NCI-H69 (cell line): ENCODE measurements around the gene SGK1.
"Not testable (repeated sequence)": the region's sequence is repeated elsewhere in the genome, so short reads cannot be mapped to it uniquely, and the experiment has no call there.

Experiments used
- DNase-seq: peaks from one replicate; lab custom pipeline; 2025; lab: John Stamatoyannopoulos, UW

SGK1 gene

DNA sequence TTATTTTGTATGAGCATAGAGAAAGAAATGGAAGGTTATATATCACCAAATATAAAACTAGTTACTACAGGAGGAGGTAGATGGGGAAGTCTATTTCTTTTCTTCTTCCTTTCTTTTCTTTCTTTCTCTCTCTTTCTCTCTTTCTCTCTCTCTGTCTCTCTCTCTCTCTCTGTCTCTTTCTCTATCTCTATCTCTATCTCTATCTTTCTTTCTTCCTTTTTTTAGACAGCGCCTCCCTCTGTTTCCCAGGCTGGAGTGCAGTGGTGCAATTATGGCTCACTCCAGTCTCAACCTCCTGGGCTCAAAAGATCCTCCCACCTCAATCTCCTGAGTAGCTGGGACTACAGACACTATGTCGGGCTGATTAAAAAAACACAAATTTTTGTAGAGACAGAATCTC, 10.2 kb upstream of the SGK1 start:
- DNase-seq, result no peak

DNA sequence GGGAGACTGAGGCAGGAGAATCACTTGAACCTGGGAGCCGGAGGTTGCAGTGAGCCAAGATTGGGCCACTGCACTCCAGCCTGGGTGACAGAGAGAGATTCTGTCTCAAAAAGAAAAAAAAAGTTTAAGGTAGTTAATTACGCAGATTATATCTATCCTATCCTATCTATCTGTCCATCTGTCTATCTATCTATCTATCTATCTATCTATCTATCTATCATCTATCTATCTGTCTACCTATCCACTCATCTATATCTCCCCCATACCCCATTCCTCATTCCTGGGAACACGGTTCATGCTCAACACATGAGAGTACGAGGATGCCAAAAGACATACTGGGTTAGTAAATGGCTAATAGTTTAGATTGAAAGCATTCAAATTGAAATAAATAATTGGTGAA, 8.3 kb upstream of the SGK1 start:
- DNase-seq, result not testable (repeated sequence)

DNA sequence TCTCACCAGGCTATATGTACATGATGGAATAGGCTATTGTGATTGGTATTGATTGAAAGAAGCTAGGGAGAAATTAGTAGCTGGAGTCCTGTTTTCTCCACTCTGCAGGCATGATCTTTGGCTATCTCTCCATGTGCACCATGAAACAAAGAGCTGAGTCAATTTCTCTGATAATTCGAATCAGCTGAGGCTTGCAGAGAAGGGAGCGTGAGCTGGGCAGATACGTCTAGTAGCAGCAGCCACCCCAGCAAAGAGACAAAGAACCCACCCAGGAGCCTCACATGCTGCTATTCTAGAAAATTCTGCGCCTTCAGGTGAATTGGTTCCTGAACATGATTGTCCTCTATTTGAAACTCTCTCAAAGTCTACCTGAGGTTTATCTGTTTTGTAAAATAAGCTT, 6.9 kb upstream of the SGK1 start:
- no peak for DNase-seq

DNA sequence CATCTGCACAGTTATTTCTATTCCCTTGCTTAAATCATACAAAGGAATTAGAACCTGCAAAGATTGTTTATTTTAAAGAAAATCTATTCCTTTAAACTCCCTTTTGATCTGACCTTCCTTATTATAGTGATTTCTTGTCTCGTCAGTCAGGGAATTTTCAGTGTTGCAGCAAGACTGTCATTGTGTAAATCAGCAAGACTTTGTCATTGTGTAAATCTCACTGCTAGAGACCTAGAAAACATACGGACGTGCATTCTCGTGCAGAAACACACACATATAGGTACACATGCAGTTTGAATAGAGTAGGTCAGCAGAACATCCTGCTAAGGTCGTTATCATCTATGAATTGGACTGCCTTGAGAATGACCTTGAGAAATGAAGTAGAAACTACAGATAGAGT, 6.2 kb upstream of the SGK1 start:
- DNase-seq, result no peak

DNA sequence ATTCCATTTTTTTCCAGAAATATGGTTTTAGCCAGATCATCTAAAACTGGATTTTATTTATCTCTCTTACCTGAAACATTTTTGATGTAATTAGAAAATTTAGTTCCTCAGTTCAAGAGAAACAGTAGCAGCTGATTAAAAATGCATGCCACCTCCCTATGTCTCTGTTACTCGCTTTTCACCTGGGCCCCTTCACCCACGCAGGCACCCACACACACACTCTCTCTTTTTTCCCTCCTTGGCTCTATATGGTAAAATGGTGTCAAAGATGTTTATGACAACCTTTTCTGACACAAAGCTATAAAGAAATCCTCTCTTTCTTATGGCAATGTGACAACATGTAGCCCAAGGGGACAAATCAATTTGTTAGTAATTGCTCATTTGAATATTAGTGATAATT, 5.8 kb upstream of the SGK1 start:
- no peak for DNase-seq

DNA sequence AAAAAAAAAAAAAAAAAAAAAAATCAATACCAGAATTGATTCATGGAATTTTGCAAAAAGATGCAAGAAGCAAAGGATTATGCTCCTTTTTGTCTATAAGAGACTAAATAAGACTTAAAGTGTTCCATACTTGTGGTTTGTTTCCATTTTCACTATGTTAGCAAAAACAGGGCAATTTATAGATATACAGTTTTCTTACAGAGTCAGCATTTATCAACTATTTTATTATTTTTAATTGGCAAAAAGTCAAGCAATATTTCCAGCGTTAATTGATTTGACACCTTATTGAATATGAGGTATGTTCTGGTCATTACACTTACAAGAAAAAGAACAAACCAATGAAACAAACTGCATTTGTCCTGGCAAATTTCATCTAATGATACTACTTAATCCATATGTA, 5.4 kb upstream of the SGK1 start:
- DNase-seq, result no peak

DNA sequence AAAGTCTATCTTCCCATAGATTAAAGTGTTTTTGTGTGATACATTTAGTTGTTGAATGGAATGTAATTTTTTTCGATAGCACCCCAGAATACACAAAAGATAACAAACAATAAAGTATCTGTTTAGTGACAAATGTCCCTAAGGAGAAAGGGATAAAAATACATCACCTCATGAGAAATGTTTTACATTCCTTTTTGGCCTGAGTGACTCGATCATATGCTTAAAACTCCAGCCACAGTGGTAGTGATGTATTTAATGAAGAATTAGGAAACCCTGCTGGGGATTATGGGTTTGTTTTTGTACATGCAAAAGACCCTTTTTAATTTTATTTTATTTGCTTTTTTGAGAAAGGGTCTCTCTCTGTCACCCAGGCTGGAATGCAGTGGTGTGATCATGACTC, 4.3 kb upstream of the SGK1 start:
- DNase-seq, result no peak

DNA sequence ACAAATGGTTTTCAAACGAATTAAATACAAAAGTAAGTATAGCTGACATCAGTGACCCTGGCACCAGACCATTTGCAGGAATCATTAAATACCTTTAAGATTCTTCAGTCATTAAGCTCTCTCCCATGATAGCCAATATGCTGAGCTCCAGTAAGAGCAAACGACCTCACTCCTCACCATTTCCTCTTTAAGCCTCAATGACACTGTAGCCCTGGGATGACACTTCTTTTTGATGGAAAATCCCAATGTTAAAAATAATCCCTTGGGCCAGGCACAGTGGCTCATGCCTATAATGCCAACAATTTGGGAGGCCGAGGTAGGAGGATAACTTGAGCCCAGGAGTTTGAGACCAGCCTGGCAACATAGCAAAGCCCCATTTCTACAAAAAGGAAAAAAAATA, 3.3 kb upstream of the SGK1 start:
- no peak for DNase-seq

DNA sequence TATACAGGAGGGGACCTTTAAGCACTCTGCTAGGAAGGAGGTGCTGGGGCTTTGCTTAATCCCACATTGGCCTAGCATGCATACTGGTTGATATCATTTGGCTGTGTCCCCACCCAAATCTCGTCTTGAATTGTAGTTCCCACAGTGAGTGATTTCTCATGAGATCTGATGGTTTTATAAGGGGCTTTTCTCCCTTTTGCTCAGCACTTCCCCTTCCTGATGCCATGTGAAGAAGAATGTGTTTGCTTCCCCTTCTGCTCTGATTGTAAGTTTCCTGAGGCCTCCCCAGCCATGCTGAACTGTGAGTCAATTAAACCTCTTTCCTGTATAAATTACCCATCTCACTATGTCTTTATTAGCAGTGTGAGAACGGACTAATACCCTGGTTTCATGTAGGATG, 1.8 kb upstream of the SGK1 start:
- not testable (repeated sequence) for DNase-seq

DNA sequence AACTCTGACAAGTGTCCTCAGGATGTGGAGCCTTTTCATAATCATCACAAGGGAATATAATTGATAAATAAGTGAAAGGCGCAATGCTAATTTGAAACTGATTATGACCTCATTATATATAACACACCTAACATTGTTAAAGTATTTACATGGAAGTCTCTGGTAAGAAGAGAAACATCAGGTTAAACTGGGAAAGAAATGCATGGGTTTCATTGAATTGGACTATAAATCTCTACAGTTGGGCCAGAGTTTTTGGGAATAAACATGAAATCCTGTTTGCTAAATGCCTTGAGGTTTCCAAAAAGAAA, 1.0 kb upstream of the SGK1 start:
- DNase-seq, result no peak

DNA sequence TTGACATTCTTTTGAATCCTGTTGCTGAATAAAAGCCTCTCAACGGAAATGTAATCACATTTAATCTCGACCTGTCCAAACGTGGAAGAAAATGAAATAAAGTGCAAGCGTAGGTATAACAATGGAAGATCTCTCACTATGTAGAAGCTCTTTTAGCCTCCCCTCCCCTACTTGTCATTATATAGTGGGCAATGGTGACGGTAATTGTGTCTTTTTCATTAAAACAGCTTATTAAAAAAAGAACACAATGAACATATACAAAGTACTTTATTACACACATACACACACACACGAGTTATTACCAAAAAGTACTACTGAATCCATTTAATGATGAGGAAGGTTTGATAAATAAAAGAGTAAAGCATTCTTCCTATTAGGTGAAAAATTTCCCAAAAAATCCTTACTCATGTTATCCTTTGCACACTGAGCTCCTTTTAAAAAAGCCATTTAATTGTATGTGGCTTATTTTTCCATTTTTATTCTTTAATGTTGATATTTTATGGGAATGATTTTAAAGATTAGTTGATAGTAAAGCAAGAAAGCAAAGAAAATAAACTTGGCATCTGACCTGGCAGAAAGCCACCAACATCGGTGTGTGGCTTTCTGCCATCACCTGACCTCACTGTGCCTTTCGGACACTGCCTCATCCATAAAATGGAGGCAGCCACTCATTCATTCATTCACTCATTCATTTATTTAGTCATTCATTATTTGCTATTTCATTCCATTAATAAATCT, 493 bp upstream of the SGK1 start:
- DNase-seq, result no peak

DNA sequence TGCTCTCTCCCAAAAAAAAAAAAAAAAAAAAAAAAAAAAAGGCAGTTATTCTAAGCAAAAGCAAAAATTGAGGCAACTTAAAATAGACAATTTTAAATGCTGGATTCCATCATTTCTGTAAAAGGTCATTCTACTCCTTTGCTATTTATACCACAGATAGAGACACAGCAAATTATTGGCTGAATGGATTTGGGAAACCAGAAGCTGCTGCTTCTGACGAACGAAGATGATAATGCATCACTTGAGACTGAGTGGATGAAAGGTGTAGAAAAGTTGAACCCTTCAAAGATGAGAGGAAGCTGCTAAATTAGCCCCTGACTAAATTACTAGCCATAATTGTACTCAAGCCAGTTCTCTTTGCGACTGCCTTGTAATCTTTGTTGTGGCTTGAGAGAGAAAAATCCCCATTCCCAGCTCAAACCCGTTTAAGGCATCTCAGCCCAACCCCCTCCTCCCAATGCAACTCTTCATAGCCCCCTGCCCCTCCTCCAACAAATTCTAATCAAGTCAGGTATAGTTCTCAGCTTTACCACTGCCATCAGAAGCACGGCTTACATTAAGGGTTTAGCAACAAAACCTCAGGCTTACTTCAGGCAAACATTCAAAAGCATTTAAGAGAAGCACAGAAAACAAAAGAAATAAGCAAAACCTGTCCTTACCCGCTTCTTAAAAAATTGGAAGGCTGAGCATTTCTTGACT, 1.0 kb downstream of the SGK1 start:
- no peak for DNase-seq

DNA sequence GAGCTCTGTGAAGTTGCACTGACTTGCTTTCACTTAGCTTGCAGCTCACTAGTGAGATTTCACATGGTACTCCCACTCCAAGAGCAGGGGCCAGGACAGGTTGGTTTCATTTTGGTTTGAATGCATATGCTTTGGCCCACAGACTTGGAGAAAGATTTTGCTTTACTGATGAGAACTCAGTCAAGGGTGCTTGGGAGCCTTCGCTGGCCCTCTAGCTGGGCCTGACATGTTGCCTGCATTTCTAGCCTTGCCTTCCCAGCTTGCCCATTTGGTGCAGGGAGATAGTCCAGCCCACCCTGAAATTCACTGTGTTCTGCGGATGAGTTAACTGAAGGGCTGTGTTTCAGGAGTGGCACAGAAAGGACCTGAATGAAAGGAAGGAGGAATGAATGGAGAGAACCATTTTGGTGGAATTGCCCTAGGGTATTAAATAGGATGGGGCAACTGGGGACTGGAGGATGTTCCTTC, 1.9 kb downstream of the SGK1 start:
- DNase-seq, result no peak

DNA sequence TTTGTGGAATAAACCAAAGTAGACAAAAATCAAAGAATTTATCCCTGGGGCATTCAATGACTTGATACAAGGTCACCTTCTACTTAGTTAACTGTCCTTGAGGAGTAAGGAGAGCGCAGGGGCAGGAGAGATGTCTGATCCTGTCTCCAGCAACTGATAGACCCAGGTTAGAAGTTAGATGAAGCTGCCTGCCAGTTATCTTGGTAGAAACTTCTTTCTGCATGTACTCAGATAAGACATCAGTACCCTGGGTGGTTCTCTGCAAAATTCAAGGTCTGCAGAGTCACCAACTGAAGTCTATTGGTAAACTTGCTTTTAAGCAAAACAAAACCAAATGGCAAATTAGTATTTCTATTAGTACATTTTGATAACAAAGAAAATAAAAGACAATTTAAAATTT, 2.7 kb downstream of the SGK1 start:
- DNase-seq, result no peak

DNA sequence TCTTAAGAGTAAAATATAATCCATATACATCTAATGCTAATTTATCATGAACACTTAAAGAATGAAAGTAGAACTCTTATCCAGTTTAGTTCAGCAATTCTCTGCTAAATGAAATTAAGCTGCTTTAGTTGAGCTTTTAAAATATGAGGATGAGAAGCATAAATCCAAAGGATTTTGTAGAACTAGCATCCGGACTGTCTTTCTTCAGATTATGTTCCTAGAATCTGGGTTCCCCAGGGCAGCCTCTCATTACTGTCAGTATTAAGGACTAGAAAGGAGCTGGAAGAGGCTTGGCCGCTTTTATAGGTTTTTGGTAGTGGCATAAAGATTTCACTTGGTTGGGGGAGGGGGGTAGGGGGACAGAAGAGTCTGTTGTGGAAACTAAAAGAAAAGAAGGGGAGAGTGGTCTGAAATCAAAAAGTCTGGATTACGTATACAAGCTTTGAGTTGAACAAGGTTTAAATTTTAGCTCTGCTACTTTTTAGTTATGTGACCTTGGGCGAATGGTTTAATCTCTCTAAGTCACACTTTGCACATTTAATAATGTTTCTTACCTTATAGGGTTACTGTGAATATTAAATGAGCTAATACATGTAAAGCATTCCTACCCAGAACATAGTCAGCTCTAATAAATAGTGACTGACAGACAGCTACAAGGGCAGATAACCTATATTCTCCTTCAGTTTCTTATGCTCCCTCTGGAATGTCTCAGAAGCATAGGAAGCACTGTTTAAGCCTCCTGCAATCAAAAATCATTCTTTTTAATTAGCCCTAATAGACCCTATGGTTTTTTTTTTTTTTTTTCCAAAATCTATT, 3.7 kb downstream of the SGK1 start:
- DNase-seq, result no peak

DNA sequence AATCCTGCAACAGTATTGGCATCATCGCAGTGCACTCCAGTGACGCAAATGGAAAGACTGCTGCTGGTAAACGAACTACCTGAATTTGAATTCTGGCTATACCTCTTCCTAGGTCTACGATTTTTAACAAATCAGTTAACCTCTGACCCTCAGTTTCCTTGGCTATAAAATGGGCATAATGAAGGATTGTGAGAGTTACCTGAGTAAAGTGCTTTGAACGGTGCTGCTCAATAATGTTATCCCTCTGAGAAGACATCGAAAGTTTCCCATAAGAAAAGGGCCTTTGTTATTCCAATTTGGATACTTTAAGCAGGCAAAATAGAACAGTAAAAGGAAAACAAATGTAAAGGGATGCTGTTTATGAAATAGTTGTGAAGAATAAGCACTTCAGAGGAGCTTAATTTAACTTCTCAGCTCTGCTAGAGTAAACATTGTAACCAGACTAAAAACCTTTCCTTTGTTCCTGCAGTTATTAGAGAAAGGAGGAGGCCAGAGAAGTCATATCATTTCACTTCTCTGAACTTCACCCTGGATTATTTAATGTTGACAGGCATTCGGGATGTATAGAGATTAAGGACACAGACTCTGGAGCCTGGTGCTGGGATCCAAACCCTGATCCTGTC, 5.8 kb downstream of the SGK1 start:
- DNase-seq, result no peak

DNA sequence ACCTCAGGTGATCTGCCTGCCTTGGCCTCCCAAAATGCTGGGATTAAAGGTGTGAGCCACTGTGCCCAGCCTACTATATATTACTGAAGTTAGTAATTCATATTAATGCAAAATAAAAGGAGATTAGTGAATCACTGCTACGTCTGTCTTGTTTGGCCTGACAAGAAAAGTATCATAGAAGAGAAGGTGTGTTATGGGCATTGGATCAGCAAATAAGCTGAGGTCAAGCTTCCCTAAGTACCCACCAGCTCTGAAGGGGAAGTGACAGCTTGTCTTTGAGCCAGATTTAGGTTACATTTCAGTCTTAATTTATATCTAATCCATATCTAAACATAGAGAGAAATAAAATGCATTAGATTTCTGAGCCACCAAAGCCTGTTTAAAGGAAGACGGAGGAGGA, 7.1 kb downstream of the SGK1 start:
- DNase-seq, result no peak

DNA sequence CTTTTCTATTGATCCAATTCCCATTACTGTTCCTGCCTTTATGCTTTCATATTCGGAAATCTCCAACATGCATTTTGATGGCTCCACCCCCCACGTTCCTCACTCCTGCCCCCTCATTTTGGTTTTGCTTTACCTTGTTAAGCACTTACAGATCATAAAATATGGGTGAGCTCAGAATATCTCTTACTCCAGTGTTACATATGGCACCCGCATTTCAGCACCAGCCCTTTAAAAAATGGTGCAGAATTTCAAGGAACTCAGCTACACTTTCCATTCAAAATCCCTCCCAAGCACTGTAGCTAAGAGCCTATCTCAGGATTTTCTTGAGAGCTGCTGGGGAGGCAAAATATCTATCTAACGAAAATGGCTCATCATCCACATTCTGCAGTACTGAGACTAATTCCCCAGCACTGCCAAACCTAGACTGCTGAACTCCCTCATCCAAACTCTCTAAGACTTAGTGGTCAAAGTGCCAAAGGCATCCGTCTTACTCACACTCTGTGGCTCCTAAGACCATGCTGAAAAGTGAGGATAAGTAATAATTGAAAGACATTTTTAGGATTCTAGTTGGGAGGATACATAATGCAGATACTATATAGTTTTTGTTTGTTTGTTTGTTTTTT, 7.8 kb downstream of the SGK1 start:
- no peak for DNase-seq

DNA sequence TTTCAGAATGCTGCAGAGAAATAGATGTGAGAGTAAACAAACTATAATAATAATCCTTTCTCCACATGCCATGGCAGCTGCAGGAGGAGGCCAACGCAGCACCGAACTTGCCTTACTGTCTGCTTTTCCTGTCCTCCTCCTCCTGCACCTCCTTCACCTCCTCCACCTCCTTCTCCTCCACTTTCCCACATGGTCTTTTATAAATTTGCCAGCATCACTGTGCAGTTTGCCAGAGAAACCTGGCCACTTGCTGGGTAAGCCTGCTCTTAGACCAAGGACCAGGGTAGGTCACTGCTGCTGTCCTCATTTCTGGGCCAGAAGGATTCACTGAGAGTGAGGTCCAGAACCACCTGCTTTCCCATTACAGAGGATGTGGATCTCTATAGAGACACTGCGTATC, 8.7 kb downstream of the SGK1 start:
- no peak for DNase-seq

DNA sequence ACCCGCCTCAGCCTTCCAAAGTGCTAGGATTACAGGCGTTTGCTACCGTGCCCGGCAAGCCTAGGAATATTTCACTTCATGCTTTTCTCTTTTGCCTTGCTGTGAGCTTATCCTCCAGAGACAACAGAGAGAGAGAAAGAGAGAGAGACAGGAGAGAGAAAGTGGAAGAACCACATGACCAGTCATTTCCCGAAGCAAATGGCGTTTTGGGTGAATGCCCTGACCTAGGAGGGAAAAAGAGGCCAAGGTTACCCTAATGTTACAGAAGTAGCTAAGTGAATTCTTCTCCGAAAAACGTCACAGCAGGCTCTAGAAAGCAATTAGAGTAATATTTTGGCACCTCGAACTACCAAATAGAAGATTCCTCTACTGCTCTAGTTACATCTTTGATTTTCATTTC, 9.1 kb downstream of the SGK1 start:
- DNase-seq, result no peak

DNA sequence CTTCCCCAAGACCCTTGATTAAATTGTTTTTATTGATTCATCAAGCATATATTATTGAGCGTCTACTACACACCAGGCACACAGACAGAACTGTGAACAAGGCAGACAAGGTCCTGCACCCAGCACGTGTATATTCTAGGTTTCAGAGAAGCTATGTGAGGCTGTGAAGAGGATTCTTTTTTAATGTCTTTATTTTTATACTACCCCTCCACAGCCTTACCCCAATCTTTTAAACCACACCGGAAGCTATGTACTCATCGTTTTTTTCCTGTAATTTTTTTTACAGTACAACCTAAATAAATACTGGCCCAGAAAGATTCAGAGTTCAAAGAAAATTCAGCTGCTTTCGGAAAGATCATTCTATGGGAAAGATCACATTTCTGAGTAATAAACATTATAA, 10.0 kb downstream of the SGK1 start:
- DNase-seq, result no peak

DNA sequence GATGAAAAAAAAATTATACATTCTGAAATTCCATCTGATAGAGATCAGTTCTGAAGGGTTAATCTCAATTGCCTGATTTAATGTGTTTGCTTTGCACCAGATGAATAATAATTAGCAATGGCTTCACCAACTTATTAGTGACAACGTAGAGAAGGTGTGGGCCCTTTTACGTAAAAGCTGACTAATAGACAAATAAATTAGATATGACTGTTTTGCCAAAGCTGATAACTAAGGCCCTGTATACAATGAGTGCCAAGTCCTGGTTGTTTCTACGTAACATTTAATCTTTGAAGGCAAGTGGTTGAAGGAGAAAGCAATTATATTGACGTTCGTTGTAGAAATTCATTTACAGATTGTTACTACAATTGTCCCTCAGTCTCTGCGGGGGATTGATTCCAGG, 10.8 kb downstream of the SGK1 start:
- DNase-seq, result no peak
